Anterior cingulate cortex (tissue), 58 donors: Measurements from ENCODE around the gene EXOSC10.
"Not testable (repeated sequence)": the region's sequence is repeated elsewhere in the genome, so short reads cannot be mapped to it uniquely, and the experiment has no call there.

Source experiments
- DNase-seq, 58 donors: peaks; one replicate each; lab custom pipeline; 2025; lab: John Stamatoyannopoulos, UW

EXOSC10 gene

GRCh38 chr1:11114966-11115365, 15.3 kb upstream of the EXOSC10 start:
- DNase-seq: no peak

DNA sequence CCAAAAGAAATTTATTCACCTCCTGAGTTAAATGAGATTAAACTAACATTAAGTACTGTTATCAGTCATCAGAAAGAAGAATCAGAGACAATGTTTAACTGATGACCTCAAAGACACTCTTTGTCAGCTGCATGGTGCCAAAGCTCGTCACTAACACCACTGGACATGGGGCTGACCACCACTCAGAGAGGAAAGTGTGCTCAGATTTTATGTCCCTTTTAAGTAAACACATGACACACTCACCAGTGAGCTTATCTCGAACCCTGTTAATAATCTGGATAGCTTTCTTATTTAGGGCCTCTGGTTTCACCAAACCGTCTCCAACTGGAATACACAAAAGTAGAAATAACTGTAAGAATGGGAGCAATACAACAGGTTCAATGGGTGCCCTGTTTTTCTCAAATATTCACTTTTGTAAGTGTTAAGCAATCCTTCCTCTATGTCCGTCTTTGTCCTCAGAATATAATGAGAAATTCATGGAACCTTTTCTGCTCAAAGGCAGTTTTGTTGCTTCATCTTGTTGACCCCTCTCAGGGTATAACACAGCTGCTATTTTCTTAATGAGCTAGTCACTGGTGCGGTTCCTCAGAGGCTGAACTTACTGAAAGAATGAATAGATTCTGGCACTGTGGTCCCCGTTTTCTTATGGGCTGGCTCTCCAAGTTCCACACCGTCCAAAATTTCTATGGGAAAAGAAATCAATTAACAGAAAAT, 9.5 kb upstream of the EXOSC10 start:
- peak in 9 of 58 donors; percentile 3 to 61 (median 13) for DNase-seq

DNA sequence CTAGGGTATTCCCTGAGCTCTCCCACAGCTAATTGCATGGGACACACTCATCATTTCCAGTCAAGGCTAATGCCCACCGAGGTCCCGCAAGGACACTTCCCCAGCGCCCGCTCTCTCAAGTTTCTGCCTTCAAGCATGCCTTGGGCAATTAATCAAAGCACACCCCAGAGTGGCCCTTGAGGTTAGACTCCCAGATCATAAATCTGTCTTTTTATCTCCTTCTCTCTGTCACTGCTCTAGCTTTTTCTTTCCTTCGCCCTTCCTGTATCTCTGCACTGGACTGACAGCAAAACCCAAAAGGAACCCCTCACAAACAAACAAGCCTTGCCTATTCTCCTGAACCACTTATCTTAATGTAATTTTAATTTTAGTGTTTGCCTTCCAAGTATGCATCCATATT, 7.9 kb upstream of the EXOSC10 start:
- DNase-seq: no peak

DNA sequence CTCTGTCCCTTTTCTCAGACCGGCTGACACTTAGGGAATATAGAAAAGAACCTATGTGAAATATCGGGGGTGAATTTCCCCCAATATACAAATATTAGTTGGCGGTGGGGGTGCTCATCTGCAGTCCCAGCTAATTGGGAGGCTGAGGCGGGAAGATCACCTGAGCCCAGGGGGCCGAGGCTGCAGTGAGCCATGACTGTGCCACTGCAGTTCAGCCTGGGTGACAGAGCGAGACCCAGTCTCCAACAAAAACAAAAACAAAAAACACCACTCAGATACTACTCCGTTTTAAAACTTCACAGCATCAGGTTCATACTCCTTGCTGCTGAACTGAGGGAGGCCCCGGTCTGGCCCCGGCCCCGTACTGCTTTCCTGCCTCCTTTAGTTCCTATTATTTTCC, 5.9 kb upstream of the EXOSC10 start:
- DNase-seq: no peak

GRCh38 chr1:11101347-11101746, 1.7 kb upstream of the EXOSC10 start:
- no peak for DNase-seq

DNA sequence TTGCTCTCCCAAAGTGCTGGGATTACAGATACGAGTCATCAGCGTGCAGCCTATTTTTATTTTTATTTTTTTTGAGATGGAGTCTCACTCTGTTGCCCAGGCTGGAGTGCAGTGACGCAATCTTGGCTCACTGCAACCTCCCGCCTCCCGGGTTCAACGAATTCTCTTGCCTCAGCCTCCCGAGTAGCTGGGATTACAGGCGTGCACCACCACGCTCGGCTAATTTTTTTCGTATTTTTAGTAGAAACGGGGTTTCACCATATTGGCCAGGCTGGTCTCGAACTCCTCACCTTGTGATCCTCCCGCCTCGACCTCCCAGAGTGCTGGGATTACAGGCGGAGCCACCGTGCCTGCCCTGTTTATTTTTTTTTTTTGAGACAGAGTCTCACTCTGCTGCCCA, 1.1 kb upstream of the EXOSC10 start:
- DNase-seq: not testable (repeated sequence)

GRCh38 chr1:11100149-11100493, 452 bp upstream of the EXOSC10 start:
- DNase-seq: peak in 2 of 58 donors; percentile 35 to 40

- DNase-seq: no peak
Measured at GRCh38 chr1:11098931-11099309, 749 bp downstream of the EXOSC10 start.

DNA sequence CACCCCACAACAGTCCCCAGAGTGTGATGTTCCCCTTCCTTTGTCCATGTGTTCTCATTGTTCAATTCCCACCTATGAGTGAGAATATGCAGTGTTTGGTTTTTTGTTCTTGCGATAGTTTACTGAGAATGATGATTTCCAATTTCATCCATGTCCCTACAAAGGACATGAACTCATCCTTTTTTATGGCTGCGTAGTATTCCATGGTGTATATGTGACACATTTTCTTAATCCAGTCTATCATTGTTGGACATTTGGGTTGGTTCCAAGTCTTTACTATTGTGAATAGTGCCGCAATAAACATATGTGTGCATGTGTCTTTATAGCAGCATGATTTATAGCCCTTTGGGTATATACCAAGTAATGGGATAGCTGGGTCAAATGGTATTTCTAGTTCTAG, 15.9 kb downstream of the EXOSC10 start:
- not testable (repeated sequence) for DNase-seq

DNA sequence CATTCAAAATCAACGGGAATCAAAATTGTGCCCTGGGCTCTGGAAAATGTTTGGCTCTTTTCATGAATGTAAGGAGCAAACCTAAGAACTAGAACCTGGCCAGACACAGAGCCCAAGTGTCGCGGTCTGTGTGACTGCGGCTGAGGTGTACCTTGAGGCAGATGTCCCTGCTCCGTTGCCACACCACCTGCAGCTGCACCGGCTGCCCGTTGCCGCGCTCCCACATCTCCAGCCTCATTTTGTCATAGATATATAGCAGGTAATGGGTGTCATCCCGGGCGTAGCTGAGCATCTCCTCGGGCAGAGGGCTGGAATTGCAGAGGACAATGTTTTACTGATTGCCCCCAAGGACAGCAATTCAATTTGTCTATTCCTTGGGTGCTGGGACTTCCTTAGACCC, 18.7 kb downstream of the EXOSC10 start:
- DNase-seq: no peak

- no peak for DNase-seq
Measured at GRCh38 chr1:11078631-11079030, 21.0 kb downstream of the EXOSC10 start.

DNA sequence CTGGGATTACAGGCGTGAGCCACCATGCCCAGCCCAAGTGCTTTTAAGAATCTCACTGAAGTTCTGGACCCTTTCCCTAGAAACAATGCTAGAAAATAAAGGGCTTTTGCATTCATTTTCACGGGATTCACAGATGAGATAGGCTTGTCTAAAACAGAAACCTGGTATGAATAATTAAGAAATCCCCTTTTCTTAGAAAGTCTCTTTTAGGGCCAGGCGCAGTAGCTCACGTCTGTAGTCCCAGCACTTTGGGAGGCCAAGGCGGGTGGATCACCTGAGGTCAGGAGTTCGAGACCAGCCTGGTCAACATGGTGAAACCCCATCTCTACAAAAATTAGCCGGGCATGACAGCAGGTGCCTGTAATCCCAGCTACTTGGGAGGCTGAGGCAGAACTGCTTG, 26.3 kb downstream of the EXOSC10 start:
- DNase-seq: not testable (repeated sequence)

- peak in 1 of 58 donors; percentile 19 for DNase-seq
Measured at GRCh38 chr1:11072216-11072917, 27.3 kb downstream of the EXOSC10 start.

DNA sequence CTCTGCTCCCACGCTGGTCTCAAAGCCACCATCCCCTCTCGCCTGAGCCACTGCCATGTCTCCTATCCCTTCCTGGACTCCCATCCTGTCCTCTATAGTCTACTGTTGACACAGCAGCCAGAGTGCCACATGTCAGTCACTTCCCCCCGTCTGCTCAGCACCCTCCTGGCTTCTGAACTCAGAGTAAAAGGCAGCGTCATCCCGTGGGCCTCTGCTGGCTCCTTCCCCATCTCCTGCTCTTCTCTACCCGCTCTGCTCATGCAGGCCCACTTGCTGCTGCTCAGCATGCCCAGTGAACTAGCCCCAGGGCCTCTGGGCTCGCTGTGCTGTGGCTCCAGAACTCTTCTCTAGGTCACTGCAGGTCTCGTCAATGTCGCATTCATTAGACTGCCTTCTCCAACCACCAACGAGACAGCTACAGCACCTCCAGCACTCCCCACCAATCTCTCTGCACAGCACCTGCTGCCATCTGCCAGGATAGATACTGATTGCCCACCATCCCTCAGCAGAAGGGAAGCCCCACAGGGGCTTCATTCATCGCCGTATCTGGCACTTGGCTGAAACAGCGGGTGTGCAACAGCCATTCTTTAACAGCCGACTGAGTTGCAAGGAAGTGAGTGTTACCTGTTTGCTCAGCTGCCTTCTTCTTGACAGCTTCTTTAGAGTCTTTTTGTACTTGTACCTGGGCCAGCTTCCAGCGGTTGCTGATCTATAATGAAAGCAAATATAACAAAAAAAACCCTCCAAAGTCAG, 28.0 kb downstream of the EXOSC10 start:
- peak in 1 of 58 donors; percentile 18 for DNase-seq

DNA sequence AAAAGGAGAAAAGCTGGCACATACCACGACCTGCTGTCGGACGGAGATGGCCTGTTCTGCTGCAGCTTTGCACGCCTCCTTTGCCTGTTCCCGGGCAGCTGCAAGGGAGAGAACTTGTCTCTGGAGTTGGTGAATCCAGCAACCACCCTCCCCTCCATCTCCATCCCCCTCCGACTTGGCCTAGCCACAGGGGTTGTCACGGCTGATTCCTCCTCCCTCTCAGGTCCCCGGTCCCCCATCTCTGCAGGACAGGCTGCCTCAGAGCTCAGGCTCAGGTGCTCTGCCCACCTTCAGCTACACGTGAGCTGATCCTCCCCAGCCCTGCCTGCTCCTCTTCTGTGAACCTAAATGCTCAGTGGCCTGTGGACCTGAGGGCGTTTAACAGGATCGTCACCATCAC, 28.8 kb downstream of the EXOSC10 start:
- no peak for DNase-seq

GRCh38 chr1:11068600-11069473, 30.8 kb downstream of the EXOSC10 start:
- peak in 1 of 58 donors; percentile 8 for DNase-seq

DNA sequence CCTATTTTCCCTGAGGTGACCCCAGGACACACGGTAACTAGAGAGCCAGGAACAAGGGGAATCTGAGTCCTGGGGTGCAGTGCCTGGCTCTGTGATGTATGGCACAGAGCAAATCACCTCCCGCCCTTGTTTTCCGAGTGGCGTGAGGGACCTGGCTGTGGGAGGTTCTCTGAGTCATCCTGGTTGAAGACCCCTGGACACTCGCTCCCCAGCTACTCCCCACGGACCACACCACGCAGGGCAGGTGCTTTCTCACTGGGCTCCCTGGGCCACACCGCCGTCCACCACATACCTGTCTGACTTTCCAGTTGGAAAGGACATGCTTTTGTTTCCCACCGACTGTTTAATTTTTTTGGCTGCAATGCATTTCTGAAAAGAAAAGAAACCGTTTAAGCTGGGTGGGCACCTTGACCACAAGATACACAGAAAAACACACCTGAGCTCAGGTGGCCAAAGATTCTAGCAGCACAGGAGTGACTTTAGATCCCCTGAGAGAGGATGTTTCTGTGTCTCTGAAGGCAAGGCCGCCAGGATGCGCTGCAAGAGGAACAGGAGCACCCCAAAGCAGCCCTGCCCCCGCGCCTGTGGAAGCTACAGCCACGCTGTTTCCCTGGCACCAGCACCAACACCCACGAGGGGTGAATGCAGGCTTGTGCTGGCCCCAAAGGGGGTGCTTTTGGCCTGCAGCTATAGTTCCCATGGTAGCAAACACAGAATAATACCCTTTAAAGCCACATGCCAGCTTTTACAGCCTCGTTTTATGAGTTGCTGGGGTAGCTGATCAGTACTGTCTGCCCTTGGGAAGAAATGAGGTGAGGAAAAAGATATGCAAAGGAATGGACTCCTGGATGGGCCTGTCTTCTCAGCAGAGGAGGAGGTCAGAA, 31.7 kb downstream of the EXOSC10 start:
- peak in 24 of 58 donors; percentile 11 to 80 (median 32) for DNase-seq

- no peak for DNase-seq
Measured at GRCh38 chr1:11065796-11066195, 33.9 kb downstream of the EXOSC10 start.

- no peak for DNase-seq
Measured at GRCh38 chr1:11064942-11065341, 34.7 kb downstream of the EXOSC10 start.
